MCF 10A (cell line): ENCODE data around the gene HACD1. TPM values are rescaled to one million over a fixed set of nuclear protein-coding genes. Genes with fewer than 3 reads are reported as not detected.

Source experiments
- BruUV-seq: library from RNA; stranded (reverse); fragments of 400-500 nt; replicated peaks from 2 replicates; lab custom pipeline; 2021; lab: Mats Ljungman, UMichigan
- CTCF ChIA-PET: fragments of 300-600 bp; sonication (Branson Sonifier 250); formaldehyde crosslinking; extraction: SDS; loops from one replicate; lab custom pipeline; 2021; ENCODE audit warnings: antibody characterized with exemption, inconsistent platforms; lab: Yijun Ruan, JAX
- POLR2A ChIA-PET: fragments of 300-600, 350-650 bp; sonication (Branson Sonifier 250); formaldehyde crosslinking; extraction: SDS; loops from one replicate; lab custom pipeline; 2020; ENCODE audit warnings: antibody characterized with exemption, inconsistent platforms; lab: Yijun Ruan, JAX
- DNase-seq: peaks from one replicate; pipeline ENCODE4 v3.0.0-alpha.2; 2018; ENCODE audit not compliant: unreplicated experiment
- H3K27ac Mint-ChIP-seq: one replicate; pipeline ENCODE4 v1.8.0; 2022; ENCODE audit warnings: mild to moderate bottlenecking, low read depth, mixed read lengths; ENCODE audit not compliant: unreplicated experiment
- H3K27me3 Mint-ChIP-seq: one replicate; pipeline ENCODE4 v1.8.0; 2022; ENCODE audit warnings: mixed read lengths; ENCODE audit not compliant: insufficient read depth, unreplicated experiment
- H3K36me3 Mint-ChIP-seq: one replicate; pipeline ENCODE4 v1.8.0; 2022; ENCODE audit warnings: mild to moderate bottlenecking, moderate library complexity, mixed read lengths; ENCODE audit not compliant: insufficient read depth, unreplicated experiment
- H3K4me1 Mint-ChIP-seq: one replicate; pipeline ENCODE4 v1.8.0; 2022; ENCODE audit warnings: mixed read lengths; ENCODE audit not compliant: insufficient read depth, unreplicated experiment
- H3K4me3 Mint-ChIP-seq: one replicate; pipeline ENCODE4 v1.8.0; 2022; ENCODE audit warnings: mild to moderate bottlenecking, moderate library complexity, mixed read lengths; ENCODE audit not compliant: unreplicated experiment
- H3K9me3 Mint-ChIP-seq: one replicate; pipeline ENCODE4 v1.8.0; 2022; ENCODE audit warnings: mixed read lengths; ENCODE audit not compliant: unreplicated experiment
- intact Hi-C: fragments of 100-400 bp; cut with micrococcal nuclease; formaldehyde crosslinking; loops from 2 replicates; pipeline ENCODE4 v1.14.1; 2022
- total RNA-seq: library from RNA; stranded (reverse); gene quantifications from 2 replicates; pipeline ENCODE4 v1.2.3, GENCODE V29; 2022
- TF ChIP-seq, protein P1 (sequence below): fragments of 200-600 bp; IDR thresholded peaks from one replicate; pipeline ENCODE4 v1.8.0; 2022; ENCODE audit warnings: antibody characterized with exemption, mild to moderate bottlenecking; ENCODE audit not compliant: unreplicated experiment

The HACD1 gene
- total RNA-seq, 1 experiment from 2014 or later = 34.2 TPM

DNA sequence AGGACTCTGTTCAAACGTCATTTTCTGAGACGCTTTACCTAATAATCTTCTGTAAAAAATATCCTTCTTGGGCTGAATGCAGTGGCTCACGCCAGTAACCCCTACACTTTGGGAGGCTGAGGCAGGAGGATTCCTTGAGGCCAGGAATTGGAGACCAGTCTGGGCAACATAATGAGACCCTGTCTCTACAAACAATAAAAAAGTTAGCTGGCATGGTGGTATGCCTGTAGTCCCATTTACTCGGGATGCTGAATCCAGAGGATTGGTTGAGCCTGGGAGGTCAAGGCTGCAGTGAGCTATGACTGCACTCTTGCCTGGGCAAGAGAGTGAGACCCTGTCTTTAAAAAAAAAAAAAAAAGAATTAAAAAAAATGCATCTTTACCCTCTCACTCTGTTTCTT lies 31.9 kb upstream of the HACD1 start:
- Mint-ChIP-seq H3K27me3 (no peaks in the 10 kb centered on the region), H3K4me1 (peaks cover 22% of the 10 kb centered on the region), H3K27ac (peak overlapping the region; percentile 35), H3K36me3 (peaks cover 24% of the 10 kb centered on the region), H3K4me3 (no peak overlapping the region), H3K9me3 (no peaks in the 10 kb centered on the region)
- DNase-seq = no peak
- intact Hi-C loops = no loop called here
- CTCF ChIA-PET = interaction anchor here (1.4 kb wide), 1 partner anchor 88 kb away, joined by 5 read pairs; no protein-coding TSS in a partner anchor
- TF ChIP-seq, protein P1, sequence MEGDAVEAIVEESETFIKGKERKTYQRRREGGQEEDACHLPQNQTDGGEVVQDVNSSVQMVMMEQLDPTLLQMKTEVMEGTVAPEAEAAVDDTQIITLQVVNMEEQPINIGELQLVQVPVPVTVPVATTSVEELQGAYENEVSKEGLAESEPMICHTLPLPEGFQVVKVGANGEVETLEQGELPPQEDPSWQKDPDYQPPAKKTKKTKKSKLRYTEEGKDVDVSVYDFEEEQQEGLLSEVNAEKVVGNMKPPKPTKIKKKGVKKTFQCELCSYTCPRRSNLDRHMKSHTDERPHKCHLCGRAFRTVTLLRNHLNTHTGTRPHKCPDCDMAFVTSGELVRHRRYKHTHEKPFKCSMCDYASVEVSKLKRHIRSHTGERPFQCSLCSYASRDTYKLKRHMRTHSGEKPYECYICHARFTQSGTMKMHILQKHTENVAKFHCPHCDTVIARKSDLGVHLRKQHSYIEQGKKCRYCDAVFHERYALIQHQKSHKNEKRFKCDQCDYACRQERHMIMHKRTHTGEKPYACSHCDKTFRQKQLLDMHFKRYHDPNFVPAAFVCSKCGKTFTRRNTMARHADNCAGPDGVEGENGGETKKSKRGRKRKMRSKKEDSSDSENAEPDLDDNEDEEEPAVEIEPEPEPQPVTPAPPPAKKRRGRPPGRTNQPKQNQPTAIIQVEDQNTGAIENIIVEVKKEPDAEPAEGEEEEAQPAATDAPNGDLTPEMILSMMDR = no peak
- POLR2A ChIA-PET = interaction anchor here (6.3 kb wide), 1 partner anchor 25 kb away, joined by 151 read pairs; no protein-coding TSS in a partner anchor
- no TSS peak for BruUV-seq

DNA sequence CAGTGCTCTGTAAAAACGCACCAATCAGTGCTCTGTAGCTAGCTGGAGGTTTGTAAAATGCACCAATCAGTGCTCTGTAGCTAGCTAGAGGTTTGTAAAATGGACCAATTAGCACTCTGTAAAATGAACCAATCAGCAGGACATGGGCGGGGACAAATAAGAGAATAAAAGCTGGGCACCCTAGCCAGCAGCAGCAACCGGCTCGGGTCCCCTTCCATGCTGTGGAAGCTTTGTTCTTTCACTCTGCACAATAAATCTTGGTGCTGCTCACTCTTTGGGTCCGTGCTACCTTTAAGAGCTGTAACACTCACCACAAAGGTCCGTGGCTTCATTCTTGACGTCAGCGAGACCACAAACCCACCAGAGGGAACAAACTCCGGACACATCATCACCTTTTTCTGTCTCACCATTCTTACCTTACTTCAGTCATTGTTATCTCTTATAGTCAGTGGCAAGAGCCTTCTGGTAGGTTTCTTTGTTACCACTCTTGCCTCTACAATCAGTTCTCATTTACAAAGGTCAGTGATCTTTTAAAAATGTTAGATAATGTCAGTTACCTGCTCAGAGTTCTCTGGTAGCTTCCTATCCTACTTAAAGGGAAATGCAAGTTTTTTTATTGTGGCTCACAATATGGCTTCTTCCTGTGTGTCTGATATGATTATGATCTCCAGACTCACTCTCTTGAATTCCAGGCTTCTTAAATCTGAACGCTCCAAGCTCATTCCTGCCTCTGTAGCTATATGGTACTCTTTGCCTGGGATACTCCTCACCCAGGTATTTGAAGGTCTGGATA lies 31.3 kb upstream of the HACD1 start:
- ChIA-PET POLR2A (interaction anchor here (1.0 to 6.3 kb wide), 7 partner anchors 9 to 511 kb away, joined by 3 to 151 read pairs (median 3); no protein-coding TSS in a partner anchor), CTCF (interaction anchor here (0.6 to 1.4 kb wide), 2 partner anchors 32 to 88 kb away, joined by 3 to 5 read pairs; no protein-coding TSS in a partner anchor)
- H3K4me3 Mint-ChIP-seq = no peak overlapping the region
- DNase-seq = no peak
- H3K4me1 Mint-ChIP-seq = peaks cover 22% of the 10 kb centered on the region
- no peaks in the 10 kb centered on the region for H3K9me3 Mint-ChIP-seq
- BruUV-seq = no TSS peak
- no peaks in the 10 kb centered on the region for H3K27me3 Mint-ChIP-seq
- TF ChIP-seq, protein P1 = no peak
- intact Hi-C loops = no loop called here
- peak overlapping the region; percentile 35 for H3K27ac Mint-ChIP-seq
- H3K36me3 Mint-ChIP-seq = peaks cover 19% of the 10 kb centered on the region

DNA sequence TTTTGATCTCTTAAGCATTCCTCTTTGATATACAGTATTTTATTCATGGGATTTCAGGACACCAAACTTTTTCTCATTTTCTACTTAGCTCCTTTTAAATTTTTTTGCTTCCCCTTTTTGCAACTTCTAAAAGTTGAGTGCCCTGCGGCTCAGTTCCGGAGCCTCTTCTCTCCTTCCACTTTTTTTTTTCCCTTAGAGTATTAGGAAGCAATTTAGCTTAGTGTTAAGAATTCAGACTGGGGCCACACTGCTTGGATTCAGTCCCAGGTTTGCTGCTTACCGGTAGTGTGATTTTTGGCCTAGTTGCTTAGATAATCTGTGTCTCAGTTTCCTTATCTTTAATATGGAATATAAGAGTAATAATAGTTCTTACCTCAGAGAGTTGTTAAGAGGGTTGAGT lies 30.2 kb upstream of the HACD1 start:
- H3K9me3 Mint-ChIP-seq = no peaks in the 10 kb centered on the region
- H3K4me1 Mint-ChIP-seq = peaks cover 22% of the 10 kb centered on the region
- ChIA-PET POLR2A (interaction anchor here (1.0 to 6.3 kb wide), 9 partner anchors 10 to 512 kb away, joined by 3 to 151 read pairs (median 4); no protein-coding TSS in a partner anchor), CTCF (interaction anchor here (0.6 to 1.2 kb wide), 6 partner anchors 26 to 95 kb away, joined by 3 to 4 read pairs (median 3); no protein-coding TSS in a partner anchor)
- no peaks in the 10 kb centered on the region for H3K27me3 Mint-ChIP-seq
- no peak overlapping the region for H3K27ac Mint-ChIP-seq
- no TSS peak for BruUV-seq
- no peak overlapping the region for H3K4me3 Mint-ChIP-seq
- intact Hi-C loops = no loop called here
- peaks cover 14% of the 10 kb centered on the region for H3K36me3 Mint-ChIP-seq
- TF ChIP-seq, protein P1 = no peak
- DNase-seq = no peak
